ENCODE measurements around the gene PEAK1. TPM values are rescaled to one million over a fixed set of nuclear protein-coding genes. Genes with fewer than 3 reads are reported as not detected.
A peak's percentile ranks its signal among the peaks of the same experiment; 100 is the strongest.

Gene PEAK1
- total and polyA plus RNA-seq, 10 of the 15 experiments (the other 5 are each of a cell fraction or from before 2014, with no cell fraction given), result 0.62 to 24.2 (median 11.2) TPM

- no peak for TF ChIP-seq NFYB (IDR thresholded peaks at IDR 0.05; ENCODE audit: insufficient read depth, low read depth, low read length)
- TF ChIP-seq ATF3 (IDR thresholded peaks at IDR 0.05; ENCODE audit: borderline replicate concordance, extremely low read depth, low read depth, low read length), result no peak
- peak; percentile 45; the same call in 1 of the 2 replicates for TF ChIP-seq YY1 (IDR thresholded peaks at IDR 0.05; ENCODE audit: low read depth, low read length)
- no peak for TF ChIP-seq NR2C2 (IDR thresholded peaks at IDR 0.05; ENCODE audit: borderline replicate concordance, control insufficient read depth, insufficient read length, low read depth)
- TF ChIP-seq HCFC1 (IDR thresholded peaks at IDR 0.05; ENCODE audit: low read length), result peak; percentile 82
- TF ChIP-seq REST (IDR thresholded peaks at IDR 0.05; ENCODE audit: low read depth, low read length), result 0 out of 2 replicates have a peak, but pooled peaks have one; percentile 13
- TF ChIP-seq ZNF217 (IDR thresholded peaks at IDR 0.05), result no peak
- peak; percentile 58 for TF ChIP-seq DPF2 (IDR thresholded peaks at IDR 0.05)
- peak; percentile 92 for TF ChIP-seq RELB (IDR thresholded peaks at IDR 0.05; ENCODE audit: low read depth)
- TF ChIP-seq BHLHE40 (IDR thresholded peaks at IDR 0.05; ENCODE audit: borderline replicate concordance in 1 of 2, low read depth in 2 of 2, low read length in 1 of 2), result peak in 1 of 2 experiments; percentile 17; a peak in 1 of 4 replicates
- TF ChIP-seq ZBTB11 (CRISPR knock-in tag; IDR thresholded peaks at IDR 0.05), result no peak
- 0 out of 2 replicates have a peak, but pooled peaks have one; percentile 44 for TF ChIP-seq NKRF (conservative IDR thresholded peaks at IDR 0.05)
- TF ChIP-seq BCL11A (IDR thresholded peaks at IDR 0.05; ENCODE audit: low read depth, low read length), result no peak
Observed at GRCh38 chr15:77420610-77421369, 886 bp upstream of the PEAK1 start, which contains the start of gene HMG20A (continued).

All from GM12878 (cell line).